ENCODE data around the gene DDX6.

- TF ChIP-seq CTCF (IDR thresholded peaks at IDR 0.05) (no peak), EZH2 (IDR thresholded peaks at IDR 0.05) (no peak)
Measured at GRCh38 chr11:118792570-118793124, 1.7 kb upstream of the DDX6 start.

All from neural progenitor cell (in vitro differentiated cells).